ENCODE results near the gene EPB41L1. TPM values are rescaled to one million over a fixed set of nuclear protein-coding genes. Genes with fewer than 3 reads are reported as not detected.
A peak's percentile ranks its signal among the peaks of the same experiment; 100 is the strongest.

EPB41L1 gene
- total RNA-seq, 1 experiment from 2014 or later: 121 TPM

DNA sequence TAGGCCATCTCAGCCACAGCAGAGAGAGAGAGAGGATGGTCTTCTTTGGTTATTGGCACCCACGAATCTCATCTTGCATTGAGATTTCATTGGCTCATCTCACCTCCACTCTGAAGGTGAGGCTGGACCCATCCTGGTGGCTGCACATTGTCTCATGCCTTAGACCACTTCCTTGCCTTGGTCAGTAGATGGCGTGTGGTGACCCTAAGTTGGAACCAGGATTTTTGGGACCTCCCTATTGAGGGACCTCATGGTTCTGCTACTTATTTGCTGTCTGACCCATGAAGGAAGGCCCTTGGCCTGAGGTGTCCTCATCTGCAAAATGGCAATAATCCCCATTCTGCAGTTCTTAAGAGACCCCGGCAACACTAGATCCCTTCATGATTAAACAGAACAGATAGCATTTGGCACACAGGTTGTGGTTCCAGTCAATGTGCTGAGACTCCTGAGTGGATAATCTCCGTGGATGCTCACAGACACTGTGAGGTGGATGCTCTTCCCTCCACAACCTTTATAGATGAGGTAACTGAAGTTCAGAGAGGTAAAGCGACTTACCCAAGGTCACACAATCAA lies 60.2 kb downstream of the EPB41L1 start:
- H3K27me3 Mint-ChIP-seq (ENCODE audit: unreplicated experiment): no peaks in the 10 kb centered on the region
- CTCF ChIA-PET: no interaction called here
- DNase-seq: peak; percentile 23
- H3K27ac Mint-ChIP-seq (ENCODE audit: unreplicated experiment): no peak overlapping the region
- TF ChIP-seq, protein P1, sequence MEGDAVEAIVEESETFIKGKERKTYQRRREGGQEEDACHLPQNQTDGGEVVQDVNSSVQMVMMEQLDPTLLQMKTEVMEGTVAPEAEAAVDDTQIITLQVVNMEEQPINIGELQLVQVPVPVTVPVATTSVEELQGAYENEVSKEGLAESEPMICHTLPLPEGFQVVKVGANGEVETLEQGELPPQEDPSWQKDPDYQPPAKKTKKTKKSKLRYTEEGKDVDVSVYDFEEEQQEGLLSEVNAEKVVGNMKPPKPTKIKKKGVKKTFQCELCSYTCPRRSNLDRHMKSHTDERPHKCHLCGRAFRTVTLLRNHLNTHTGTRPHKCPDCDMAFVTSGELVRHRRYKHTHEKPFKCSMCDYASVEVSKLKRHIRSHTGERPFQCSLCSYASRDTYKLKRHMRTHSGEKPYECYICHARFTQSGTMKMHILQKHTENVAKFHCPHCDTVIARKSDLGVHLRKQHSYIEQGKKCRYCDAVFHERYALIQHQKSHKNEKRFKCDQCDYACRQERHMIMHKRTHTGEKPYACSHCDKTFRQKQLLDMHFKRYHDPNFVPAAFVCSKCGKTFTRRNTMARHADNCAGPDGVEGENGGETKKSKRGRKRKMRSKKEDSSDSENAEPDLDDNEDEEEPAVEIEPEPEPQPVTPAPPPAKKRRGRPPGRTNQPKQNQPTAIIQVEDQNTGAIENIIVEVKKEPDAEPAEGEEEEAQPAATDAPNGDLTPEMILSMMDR (IDR thresholded peaks at IDR 0.05; ENCODE audit: unreplicated experiment): peak; percentile 88
- H3K4me3 Mint-ChIP-seq (ENCODE audit: low read depth, unreplicated experiment): no peak overlapping the region
- no peaks in the 10 kb centered on the region for H3K9me3 Mint-ChIP-seq (ENCODE audit: low read depth, unreplicated experiment)
- no peaks in the 10 kb centered on the region for H3K4me1 Mint-ChIP-seq (ENCODE audit: low read depth, unreplicated experiment)
- BruUV-seq (replicated peaks): no TSS peak
- H3K36me3 Mint-ChIP-seq (ENCODE audit: insufficient read depth, unreplicated experiment): peaks cover 31% of the 10 kb centered on the region
- intact Hi-C loops (cut with micrococcal nuclease; ENCODE audit: unreplicated experiment): no loop called here

DNA sequence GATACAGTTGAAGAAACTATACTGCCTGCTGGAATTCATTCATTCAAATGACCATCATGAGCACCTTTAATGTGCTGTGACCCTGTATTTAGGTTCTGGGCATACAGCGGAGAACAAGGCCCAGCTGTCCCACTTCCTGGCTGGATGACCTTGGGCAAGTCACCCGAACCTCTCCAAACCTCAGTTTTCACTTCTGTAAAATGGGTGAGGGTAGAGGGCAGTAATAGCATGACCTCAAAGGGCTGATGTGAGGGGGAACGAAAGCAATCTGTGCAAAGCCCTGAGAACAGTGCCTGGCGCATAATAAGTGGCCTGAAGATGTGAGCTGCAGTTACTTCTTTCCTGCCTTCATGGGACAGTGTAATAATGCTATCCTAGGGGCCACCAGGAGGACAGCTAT lies 61.2 kb downstream of the EPB41L1 start:
- BruUV-seq (replicated peaks): no TSS peak
- intact Hi-C loops (cut with micrococcal nuclease; ENCODE audit: unreplicated experiment): no loop called here
- H3K27ac Mint-ChIP-seq (ENCODE audit: unreplicated experiment): no peak overlapping the region

DNA sequence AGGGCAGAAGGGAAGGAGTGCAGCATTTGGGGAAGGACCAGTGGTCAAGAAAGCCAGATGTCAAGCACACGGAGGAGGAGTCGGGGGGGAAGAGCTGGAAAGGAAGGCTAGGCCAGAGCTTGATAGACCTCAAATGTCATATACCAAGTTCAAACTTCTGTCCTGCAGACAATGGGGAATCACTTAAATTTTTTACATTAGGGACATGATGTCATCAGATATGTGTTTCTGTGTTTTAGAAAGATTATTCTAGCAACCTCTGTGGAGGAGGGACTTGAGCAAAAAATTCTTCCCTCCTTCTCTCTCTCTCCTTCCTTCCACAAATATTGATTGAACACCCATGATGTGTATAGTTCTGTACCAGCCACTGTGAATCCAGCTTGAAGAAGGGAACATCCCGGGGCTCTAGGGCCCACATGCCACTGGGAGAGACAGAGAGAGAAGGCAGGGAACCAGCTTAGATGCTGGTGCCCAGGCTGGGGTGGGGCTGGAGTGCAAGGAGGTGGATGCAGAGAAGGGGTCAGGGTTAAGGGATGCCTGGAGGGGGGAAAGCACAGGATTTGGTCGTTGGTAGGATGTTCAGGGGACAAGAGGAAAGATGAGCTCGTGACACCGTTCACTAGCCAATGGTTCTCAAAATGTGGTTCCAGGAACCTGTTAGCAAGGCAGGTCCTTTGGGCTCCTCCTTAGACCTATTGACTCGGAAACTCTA lies 61.9 kb downstream of the EPB41L1 start:
- no peak for DNase-seq
- H3K27ac Mint-ChIP-seq (ENCODE audit: unreplicated experiment): no peak overlapping the region
- CTCF ChIA-PET: no interaction called here
- intact Hi-C loops (cut with micrococcal nuclease; ENCODE audit: unreplicated experiment): no loop called here
- BruUV-seq (replicated peaks): no TSS peak
- no peaks in the 10 kb centered on the region for H3K4me1 Mint-ChIP-seq (ENCODE audit: low read depth, unreplicated experiment)
- H3K4me3 Mint-ChIP-seq (ENCODE audit: low read depth, unreplicated experiment): no peak overlapping the region
- TF ChIP-seq, protein P1 (IDR thresholded peaks at IDR 0.05; ENCODE audit: unreplicated experiment): no peak
- peaks cover 23% of the 10 kb centered on the region for H3K36me3 Mint-ChIP-seq (ENCODE audit: insufficient read depth, unreplicated experiment)
- H3K27me3 Mint-ChIP-seq (ENCODE audit: unreplicated experiment): no peaks in the 10 kb centered on the region
- H3K9me3 Mint-ChIP-seq (ENCODE audit: low read depth, unreplicated experiment): no peaks in the 10 kb centered on the region

More for the DNA sequence above, 61.2 kb downstream of the EPB41L1 start:
- no peaks in the 10 kb centered on the region for H3K27me3 Mint-ChIP-seq (ENCODE audit: unreplicated experiment)
- H3K9me3 Mint-ChIP-seq (ENCODE audit: low read depth, unreplicated experiment): no peaks in the 10 kb centered on the region
- CTCF ChIA-PET: no interaction called here
- no peaks in the 10 kb centered on the region for H3K4me1 Mint-ChIP-seq (ENCODE audit: low read depth, unreplicated experiment)
- no peak for DNase-seq
- H3K36me3 Mint-ChIP-seq (ENCODE audit: insufficient read depth, unreplicated experiment): peaks cover 22% of the 10 kb centered on the region
- no peak overlapping the region for H3K4me3 Mint-ChIP-seq (ENCODE audit: low read depth, unreplicated experiment)
- TF ChIP-seq, protein P1 (IDR thresholded peaks at IDR 0.05; ENCODE audit: unreplicated experiment): no peak

DNA sequence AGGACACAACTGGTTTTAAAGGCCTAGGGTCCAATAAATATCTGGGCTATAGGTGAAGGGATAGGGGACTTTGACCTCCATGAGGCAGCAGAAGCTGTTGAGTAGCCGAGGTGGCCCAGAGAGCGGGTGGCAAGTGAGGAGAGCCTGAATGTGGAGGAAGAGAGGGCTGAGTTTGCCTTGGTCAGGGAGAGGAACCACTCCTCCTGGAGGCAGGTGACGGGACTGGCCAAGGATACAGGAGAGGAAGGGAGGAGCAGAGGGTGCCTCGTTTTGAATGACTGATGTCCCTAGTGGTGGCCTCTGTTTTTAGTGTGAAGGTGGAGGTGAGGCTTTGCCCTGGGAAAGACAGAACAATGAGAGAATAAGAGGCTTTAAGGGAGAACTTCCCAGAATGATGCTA lies 62.7 kb downstream of the EPB41L1 start:
- BruUV-seq (replicated peaks): no TSS peak
- Mint-ChIP-seq H3K27me3 (ENCODE audit: unreplicated experiment) (no peaks in the 10 kb centered on the region), H3K36me3 (ENCODE audit: insufficient read depth, unreplicated experiment) (peaks cover 25% of the 10 kb centered on the region), H3K4me3 (ENCODE audit: low read depth, unreplicated experiment) (no peak overlapping the region), H3K27ac (ENCODE audit: unreplicated experiment) (no peak overlapping the region), H3K9me3 (ENCODE audit: low read depth, unreplicated experiment) (no peaks in the 10 kb centered on the region), H3K4me1 (ENCODE audit: low read depth, unreplicated experiment) (no peaks in the 10 kb centered on the region)
- intact Hi-C loops (cut with micrococcal nuclease; ENCODE audit: unreplicated experiment): no loop called here
- CTCF ChIA-PET: no interaction called here
- DNase-seq: peak; percentile 32
- TF ChIP-seq, protein P1 (IDR thresholded peaks at IDR 0.05; ENCODE audit: unreplicated experiment): peak; percentile 35

Measured in Calu3 (cell line).